Neural cell (in vitro differentiated cells): ENCODE measurements around the gene SLC25A21. TPM values are rescaled to one million over a fixed set of nuclear protein-coding genes. Genes with fewer than 3 reads are reported as not detected.
"Not testable (repeated sequence)": the region's sequence is repeated elsewhere in the genome, so short reads cannot be mapped to it uniquely, and the experiment has no call there.

Source experiments
- H2AFZ ChIP-seq: fragments of 200-600, 300-800 bp; sonication (generic), shearing (Covaris generic); 2 replicates; pipeline ENCODE4 v1.6.0; 2014; ENCODE audit warnings: low read depth, mild to moderate bottlenecking, antibody characterized with exemption, low read length, moderate library complexity
- H3F3A ChIP-seq: fragments of 200-600 bp; shearing (Covaris generic); 2 replicates; pipeline ENCODE4 v1.6.1; 2016; ENCODE audit warnings: mild to moderate bottlenecking, moderate library complexity, mixed read lengths, antibody characterized with exemption, low read length; ENCODE audit not compliant: insufficient read depth, poor library complexity, severe bottlenecking
- H3K27ac ChIP-seq: fragments of 200-600, 300-800 bp; sonication (generic), shearing (Covaris generic); 2 replicates; pipeline ENCODE4 v1.5.1; 2014; ENCODE audit warnings: mild to moderate bottlenecking, low read length, moderate library complexity
- H3K27me3 ChIP-seq: fragments of 300-800, 200-600 bp; sonication (generic), shearing (Covaris generic); 2 replicates; pipeline ENCODE4 v1.6.0; 2014; ENCODE audit warnings: mild to moderate bottlenecking, low read depth, low read length, moderate library complexity; ENCODE audit not compliant: insufficient read depth
- H3K36me3 ChIP-seq: fragments of 300-800, 200-600 bp; sonication (generic), shearing (Covaris generic); 2 replicates; pipeline ENCODE4 v1.5.1; 2014; ENCODE audit warnings: mild to moderate bottlenecking, antibody characterized with exemption, low read length, moderate library complexity; ENCODE audit not compliant: insufficient read depth
- H3K4me2 ChIP-seq: fragments of 300-800, 200-600 bp; sonication (generic), shearing (Covaris generic); 2 replicates; pipeline ENCODE4 v1.6.0; 2014; ENCODE audit warnings: mild to moderate bottlenecking, low read length
- H3K4me3 ChIP-seq: fragments of 300-800, 200-600 bp; sonication (generic), shearing (Covaris generic); 2 replicates; pipeline ENCODE4 v1.5.1; 2014; ENCODE audit warnings: mild to moderate bottlenecking, low read length, moderate library complexity
- H3K79me2 ChIP-seq: fragments of 200-600 bp; shearing (Covaris generic); replicated peaks from 2 replicates; pipeline ENCODE4 v1.6.0; 2014; ENCODE audit warnings: mild to moderate bottlenecking, low read length, moderate library complexity; ENCODE audit not compliant: insufficient read depth
- H3K9ac ChIP-seq: fragments of 300-800, 200-600 bp; sonication (generic), shearing (Covaris generic); 2 replicates; pipeline ENCODE4 v1.6.1; 2016; ENCODE audit warnings: mild to moderate bottlenecking, low read length, mixed read lengths
- H3K9me2 ChIP-seq: fragments of 200-600 bp; shearing (Covaris generic); 2 replicates; pipeline ENCODE4 v1.6.1; 2016; ENCODE audit warnings: mild to moderate bottlenecking, low read length, mixed read lengths; ENCODE audit not compliant: insufficient read depth
- H3K9me3 ChIP-seq: fragments of 200-600, 300-800 bp; sonication (generic), shearing (Covaris generic); 2 replicates; pipeline ENCODE4 v1.6.1; 2016; ENCODE audit warnings: mild to moderate bottlenecking, mixed run types, low read length, moderate library complexity, mixed read lengths
- H4K20me1 ChIP-seq: fragments of 200-600 bp; shearing (Covaris generic); 2 replicates; pipeline ENCODE4 v1.6.1; 2016; ENCODE audit warnings: mild to moderate bottlenecking, mixed run types; ENCODE audit not compliant: insufficient read depth
- CTCF ChIP-seq: fragments of 450-650 bp; IDR thresholded peaks from 2 replicates; pipeline ENCODE4 v1.5.1; 2014; ENCODE audit warnings: antibody characterized with exemption, mild to moderate bottlenecking, moderate library complexity; ENCODE audit not compliant: poor library complexity, severe bottlenecking
- EP300 ChIP-seq: fragments of 450-650 bp; conservative IDR thresholded peaks from 2 replicates; pipeline ENCODE4 v1.6.1; 2014; ENCODE audit warnings: antibody characterized with exemption, mild to moderate bottlenecking, moderate library complexity; ENCODE audit not compliant: poor library complexity, severe bottlenecking
- EZH2 ChIP-seq: fragments of 200-600, 300-800 bp; shearing (Covaris generic), sonication (generic); IDR thresholded peaks from 2 replicates; pipeline ENCODE4 v1.6.1; 2014; ENCODE audit warnings: antibody characterized with exemption, low read length, borderline replicate concordance, mild to moderate bottlenecking; ENCODE audit not compliant: insufficient read depth, poor library complexity, severe bottlenecking
- MXI1 ChIP-seq: fragments of 450-650 bp; conservative IDR thresholded peaks from 2 replicates; pipeline ENCODE4 v1.6.1; 2014; ENCODE audit warnings: antibody characterized with exemption, mild to moderate bottlenecking; ENCODE audit not compliant: poor library complexity, severe bottlenecking
- POLR2AphosphoS5 ChIP-seq: IDR thresholded peaks from 2 replicates; pipeline ENCODE4 v1.6.1; 2012
- RAD21 ChIP-seq: fragments of 450-650 bp; conservative IDR thresholded peaks from 2 replicates; pipeline ENCODE4 v1.6.1; 2014; ENCODE audit warnings: antibody characterized with exemption, mild to moderate bottlenecking, moderate library complexity
- SMC3 ChIP-seq: fragments of 450-650 bp; conservative IDR thresholded peaks from 2 replicates; pipeline ENCODE4 v1.6.1; 2014; ENCODE audit warnings: antibody characterized with exemption, mild to moderate bottlenecking, moderate library complexity; ENCODE audit not compliant: poor library complexity
- TAF1 ChIP-seq: IDR thresholded peaks from 2 replicates; pipeline ENCODE4 v1.6.1; 2012; ENCODE audit warnings: low read depth
- polyA plus RNA-seq: library from polyadenylated mRNA; depleted of rRNA; stranded (reverse); fragments of >200 nt; gene quantifications from 2 replicates; pipeline ENCODE4 v1.2.3, GENCODE V29; 2014
- TF ChIP-seq, protein P1 (sequence below): IDR thresholded peaks from 2 replicates; pipeline ENCODE4 v1.6.1; 2012; ENCODE audit warnings: borderline replicate concordance

Gene SLC25A21
- polyA plus RNA-seq, 1 donor from 2014 or later = 0.35 TPM

GRCh38 chr14:36700651-36701050 is 471.8 kb downstream of the SLC25A21 start:
- no peaks in the 10 kb centered on the region for H3K79me2 ChIP-seq
- no peak overlapping the region for H3K9ac ChIP-seq
- no peak overlapping the region for H3K27ac ChIP-seq
- no peaks in the 10 kb centered on the region for H3K9me2 ChIP-seq
- no peaks in the 10 kb centered on the region for H3K36me3 ChIP-seq
- H3K4me2 ChIP-seq = no peak overlapping the region
- no peaks in the 10 kb centered on the region for H3K9me3 ChIP-seq
- no peaks in the 10 kb centered on the region for H4K20me1 ChIP-seq
- no peak overlapping the region for H3K4me3 ChIP-seq
- no peaks in the 10 kb centered on the region for H3F3A ChIP-seq
- no peak for TF ChIP-seq EP300
- TF ChIP-seq EZH2 = no peak
- TF ChIP-seq MXI1 = no peak
- H2AFZ ChIP-seq = no peak overlapping the region
- no peaks in the 10 kb centered on the region for H3K27me3 ChIP-seq

DNA sequence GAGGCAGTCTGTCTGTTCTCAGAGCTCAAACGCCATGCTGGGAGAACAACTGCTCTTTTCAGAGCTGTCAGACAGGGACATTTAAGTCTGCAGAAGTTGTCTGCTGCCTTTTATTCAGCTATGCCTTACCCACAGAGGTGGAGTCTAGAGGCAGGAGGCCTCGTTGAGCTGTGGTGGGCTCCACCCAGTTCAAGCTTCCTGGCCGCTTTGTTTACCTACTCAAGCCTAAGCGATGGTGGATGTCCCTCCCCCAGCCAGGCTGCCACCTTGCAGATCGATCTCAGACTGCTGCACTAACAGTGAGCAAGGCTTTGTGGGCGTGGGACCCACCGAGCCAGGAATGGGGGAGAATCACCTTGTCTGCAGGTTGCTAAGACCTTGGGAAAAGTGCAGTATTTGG is 473.0 kb downstream of the SLC25A21 start:
- H3K36me3 ChIP-seq, H3K27ac ChIP-seq, H3K9me3 ChIP-seq, H3K9ac ChIP-seq, H3K4me2 ChIP-seq, H3F3A ChIP-seq, H3K4me3 ChIP-seq, H3K27me3 ChIP-seq, H4K20me1 ChIP-seq, H2AFZ ChIP-seq, H3K79me2 ChIP-seq, H3K9me2 ChIP-seq: not testable (repeated sequence)

- Histone ChIP-seq H3K4me3 (no peak overlapping the region), H3K27me3 (no peaks in the 10 kb centered on the region), H3F3A (no peaks in the 10 kb centered on the region), H3K79me2 (no peaks in the 10 kb centered on the region), H3K9me2 (no peaks in the 10 kb centered on the region), H4K20me1 (no peaks in the 10 kb centered on the region), H3K9ac (no peak overlapping the region), H3K4me2 (no peak overlapping the region), H3K27ac (no peak overlapping the region), H2AFZ (no peak overlapping the region), H3K9me3 (no peaks in the 10 kb centered on the region), H3K36me3 (no peaks in the 10 kb centered on the region)
- no peak for TF ChIP-seq CTCF
- no peak for TF ChIP-seq SMC3
- TF ChIP-seq RAD21 = no peak
- no peak for TF ChIP-seq MXI1
- TF ChIP-seq POLR2AphosphoS5 = no peak
- TF ChIP-seq EP300 = no peak
- TF ChIP-seq EZH2 = no peak
- no peak for TF ChIP-seq TAF1
- TF ChIP-seq, protein P1, sequence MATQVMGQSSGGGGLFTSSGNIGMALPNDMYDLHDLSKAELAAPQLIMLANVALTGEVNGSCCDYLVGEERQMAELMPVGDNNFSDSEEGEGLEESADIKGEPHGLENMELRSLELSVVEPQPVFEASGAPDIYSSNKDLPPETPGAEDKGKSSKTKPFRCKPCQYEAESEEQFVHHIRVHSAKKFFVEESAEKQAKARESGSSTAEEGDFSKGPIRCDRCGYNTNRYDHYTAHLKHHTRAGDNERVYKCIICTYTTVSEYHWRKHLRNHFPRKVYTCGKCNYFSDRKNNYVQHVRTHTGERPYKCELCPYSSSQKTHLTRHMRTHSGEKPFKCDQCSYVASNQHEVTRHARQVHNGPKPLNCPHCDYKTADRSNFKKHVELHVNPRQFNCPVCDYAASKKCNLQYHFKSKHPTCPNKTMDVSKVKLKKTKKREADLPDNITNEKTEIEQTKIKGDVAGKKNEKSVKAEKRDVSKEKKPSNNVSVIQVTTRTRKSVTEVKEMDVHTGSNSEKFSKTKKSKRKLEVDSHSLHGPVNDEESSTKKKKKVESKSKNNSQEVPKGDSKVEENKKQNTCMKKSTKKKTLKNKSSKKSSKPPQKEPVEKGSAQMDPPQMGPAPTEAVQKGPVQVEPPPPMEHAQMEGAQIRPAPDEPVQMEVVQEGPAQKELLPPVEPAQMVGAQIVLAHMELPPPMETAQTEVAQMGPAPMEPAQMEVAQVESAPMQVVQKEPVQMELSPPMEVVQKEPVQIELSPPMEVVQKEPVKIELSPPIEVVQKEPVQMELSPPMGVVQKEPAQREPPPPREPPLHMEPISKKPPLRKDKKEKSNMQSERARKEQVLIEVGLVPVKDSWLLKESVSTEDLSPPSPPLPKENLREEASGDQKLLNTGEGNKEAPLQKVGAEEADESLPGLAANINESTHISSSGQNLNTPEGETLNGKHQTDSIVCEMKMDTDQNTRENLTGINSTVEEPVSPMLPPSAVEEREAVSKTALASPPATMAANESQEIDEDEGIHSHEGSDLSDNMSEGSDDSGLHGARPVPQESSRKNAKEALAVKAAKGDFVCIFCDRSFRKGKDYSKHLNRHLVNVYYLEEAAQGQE = no peak
Measured at GRCh38 chr14:36690311-36691040, 481.9 kb downstream of the SLC25A21 start.
